OCI-LY3 (cell line): Measurements from ENCODE around the gene CSRNP3.

Experiments used
- EZH2phosphoT487 ChIP-seq: fragments of 200-600 bp; shearing (Covaris generic); IDR thresholded peaks from 2 replicates; pipeline ENCODE4 v1.6.1; 2018; ENCODE audit warnings: antibody characterized with exemption, mixed run types, low read depth
- TF ChIP-seq, protein P1 (sequence below): fragments of 200-600, 300-600 bp; sonication (generic); IDR thresholded peaks from 2 replicates; pipeline ENCODE4 v1.5.1; 2014; ENCODE audit warnings: antibody characterized with exemption, low read length, low read depth

DNA sequence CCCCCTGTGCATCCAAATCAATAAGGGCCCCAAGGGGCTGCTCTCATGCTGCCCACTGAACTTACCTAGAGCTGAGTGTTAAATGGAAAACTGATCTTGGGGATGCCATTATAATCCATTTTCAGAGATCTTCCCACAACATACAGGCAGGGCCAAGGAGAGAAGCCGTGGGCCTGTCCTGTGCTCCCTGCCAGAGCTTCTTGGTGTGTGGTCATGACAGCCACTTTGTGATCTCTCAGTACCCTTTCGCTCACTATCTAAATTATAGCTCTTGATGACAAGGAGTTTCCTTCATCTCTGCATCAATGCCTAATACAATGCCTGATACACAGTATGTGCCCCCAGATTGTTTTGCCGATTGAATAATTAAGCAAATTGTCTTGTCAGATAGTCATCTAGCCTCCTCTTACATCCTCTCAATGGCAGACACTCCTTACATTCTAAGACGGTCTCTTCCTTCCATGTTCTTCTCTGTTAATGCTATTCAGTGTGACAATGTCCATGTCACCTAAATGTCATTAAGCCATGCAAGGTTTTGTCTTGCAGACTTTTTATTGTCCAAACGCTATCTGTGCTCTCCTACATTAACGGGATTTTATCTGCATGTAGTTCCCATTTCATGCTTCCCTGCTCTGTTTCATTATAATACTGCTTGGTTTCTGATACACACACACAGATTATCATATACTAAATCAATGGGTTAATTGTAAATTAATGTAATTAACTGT lies 5.9 kb downstream of the CSRNP3 start:
- TF ChIP-seq, protein P1, sequence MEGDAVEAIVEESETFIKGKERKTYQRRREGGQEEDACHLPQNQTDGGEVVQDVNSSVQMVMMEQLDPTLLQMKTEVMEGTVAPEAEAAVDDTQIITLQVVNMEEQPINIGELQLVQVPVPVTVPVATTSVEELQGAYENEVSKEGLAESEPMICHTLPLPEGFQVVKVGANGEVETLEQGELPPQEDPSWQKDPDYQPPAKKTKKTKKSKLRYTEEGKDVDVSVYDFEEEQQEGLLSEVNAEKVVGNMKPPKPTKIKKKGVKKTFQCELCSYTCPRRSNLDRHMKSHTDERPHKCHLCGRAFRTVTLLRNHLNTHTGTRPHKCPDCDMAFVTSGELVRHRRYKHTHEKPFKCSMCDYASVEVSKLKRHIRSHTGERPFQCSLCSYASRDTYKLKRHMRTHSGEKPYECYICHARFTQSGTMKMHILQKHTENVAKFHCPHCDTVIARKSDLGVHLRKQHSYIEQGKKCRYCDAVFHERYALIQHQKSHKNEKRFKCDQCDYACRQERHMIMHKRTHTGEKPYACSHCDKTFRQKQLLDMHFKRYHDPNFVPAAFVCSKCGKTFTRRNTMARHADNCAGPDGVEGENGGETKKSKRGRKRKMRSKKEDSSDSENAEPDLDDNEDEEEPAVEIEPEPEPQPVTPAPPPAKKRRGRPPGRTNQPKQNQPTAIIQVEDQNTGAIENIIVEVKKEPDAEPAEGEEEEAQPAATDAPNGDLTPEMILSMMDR = no peak
- TF ChIP-seq EZH2phosphoT487 = no peak
